CD14-positive monocyte (primary cell): Measurements from ENCODE around the gene CA11. TPM values are rescaled to one million over a fixed set of nuclear protein-coding genes. Genes with fewer than 3 reads are reported as not detected.

Experiments
- DNase-seq, 3 donors: peaks; one replicate each; pipeline ENCODE4 v3.0.0-alpha.2; 2011 to 2022
- H2AFZ ChIP-seq: 2 replicates; pipeline ENCODE4 v1.6.0; 2012; ENCODE audit warnings: mild to moderate bottlenecking, low read depth, low read length, inconsistent platforms; ENCODE audit not compliant: insufficient read depth, poor library complexity, severe bottlenecking
- H3K27ac ChIP-seq, 2 donors: 1 replicate in 1 of 2; 2 replicates in 1 of 2; pipeline ENCODE4 v1.5.1; 2012 to 2013; ENCODE audit warnings: low read length in 2 of 2, control low read depth in 1 of 2, inconsistent platforms in 1 of 2, low read depth in 1 of 2, mild to moderate bottlenecking in 1 of 2
- H3K27me3 ChIP-seq, 2 donors: one replicate each; pipeline versions ENCODE4 v1.6.0 to v1.6.1; 2011 to 2013; ENCODE audit warnings: low read length in 2 of 2; ENCODE audit not compliant: control insufficient read depth in 2 of 2, insufficient read depth in 2 of 2
- H3K36me3 ChIP-seq, 2 donors: replicated peaks in 1 of 2; 1 replicate in 1 of 2; 2 replicates in 1 of 2; pipeline versions ENCODE4 v1.5.1 to v1.6.1; 2012 to 2013; ENCODE audit warnings: low read length in 2 of 2, control low read depth in 1 of 2, inconsistent platforms in 1 of 2, mild to moderate bottlenecking in 1 of 2; ENCODE audit not compliant: insufficient read depth in 2 of 2, control insufficient read depth in 1 of 2
- H3K4me1 ChIP-seq, 2 donors: 1 replicate in 1 of 2; 2 replicates in 1 of 2; pipeline versions ENCODE4 v1.5.1 to v1.6.1; 2012 to 2013; ENCODE audit warnings: low read length in 2 of 2, control low read depth in 1 of 2, inconsistent platforms in 1 of 2, mild to moderate bottlenecking in 1 of 2, moderate library complexity in 1 of 2; ENCODE audit not compliant: insufficient read depth in 2 of 2, control insufficient read depth in 1 of 2
- H3K4me2 ChIP-seq: replicated peaks from 2 replicates; pipeline ENCODE3; 2012; ENCODE audit warnings: low read length, moderate library complexity, mild to moderate bottlenecking; ENCODE audit not compliant: poor library complexity, severe bottlenecking; ENCODE audit errors: extremely low read depth
- H3K4me3 ChIP-seq, 3 experiments: fragments of 200-600 bp in 1 of 3; sonication (generic) in 1 of 3; replicated peaks in 1 of 3; 1 replicate in 2 of 3; 2 replicates in 1 of 3; pipeline ENCODE4 v1.5.1; 2011 to 2013; ENCODE audit warnings: low read length in 3 of 3, mild to moderate bottlenecking in 3 of 3, control low read depth in 2 of 3, low read depth in 2 of 3, inconsistent platforms in 1 of 3, moderate library complexity in 1 of 3
- H3K79me2 ChIP-seq: 2 replicates; pipeline ENCODE4 v1.6.0; 2012; ENCODE audit warnings: mild to moderate bottlenecking, control low read depth, inconsistent platforms, low read length, moderate library complexity; ENCODE audit not compliant: insufficient read depth
- H3K9ac ChIP-seq: 2 replicates; pipeline ENCODE4 v1.6.0; 2017; ENCODE audit warnings: low read length, mild to moderate bottlenecking; ENCODE audit not compliant: insufficient read depth, poor library complexity, severe bottlenecking
- H3K9me3 ChIP-seq, 2 donors: replicated peaks in 1 of 2; 1 replicate in 1 of 2; 2 replicates in 1 of 2; pipeline versions ENCODE4 v1.5.1 to v1.6.1; 2012 to 2013; ENCODE audit warnings: low read length in 2 of 2, control low read depth in 1 of 2; ENCODE audit not compliant: control insufficient read depth in 1 of 2, insufficient read depth in 1 of 2
- H4K20me1 ChIP-seq: 2 replicates; pipeline ENCODE4 v1.6.0; 2012; ENCODE audit warnings: mild to moderate bottlenecking, low read length, control low read depth, moderate library complexity; ENCODE audit not compliant: insufficient read depth
- H3K27ac Mint-ChIP-seq, 7 donors: one replicate each; pipeline ENCODE4 v1.8.0; 2020; ENCODE audit warnings: mild to moderate bottlenecking in 7 of 7, mixed read lengths in 7 of 7, moderate library complexity in 6 of 7, inconsistent platforms in 2 of 7
- H3K27me3 Mint-ChIP-seq, 3 donors: one replicate each; pipeline ENCODE4 v1.8.0; 2021 to 2022; ENCODE audit warnings: low read depth in 3 of 3, mild to moderate bottlenecking in 3 of 3, mixed read lengths in 3 of 3, moderate library complexity in 3 of 3, inconsistent platforms in 1 of 3
- H3K36me3 Mint-ChIP-seq, 2 donors: one replicate each; pipeline ENCODE4 v1.8.0; 2020; ENCODE audit warnings: mixed read lengths in 2 of 2, inconsistent platforms in 1 of 2, mild to moderate bottlenecking in 1 of 2
- H3K4me1 Mint-ChIP-seq: one replicate; pipeline ENCODE4 v1.8.0; 2020; ENCODE audit warnings: mild to moderate bottlenecking, mixed read lengths
- H3K4me3 Mint-ChIP-seq, 2 donors: one replicate each; pipeline ENCODE4 v1.8.0; 2020; ENCODE audit warnings: mild to moderate bottlenecking in 2 of 2, mixed read lengths in 2 of 2, moderate library complexity in 1 of 2
- H3K9me3 Mint-ChIP-seq, 7 donors: one replicate each; pipeline ENCODE4 v1.8.0; 2020 to 2022; ENCODE audit warnings: mixed read lengths in 7 of 7, mild to moderate bottlenecking in 6 of 7, moderate library complexity in 6 of 7, inconsistent platforms in 2 of 7
- CTCF ChIP-seq: fragments of 200-600 bp; IDR thresholded peaks from one replicate; pipeline ENCODE4 v1.8.0; 2022; ENCODE audit warnings: antibody characterized with exemption, mild to moderate bottlenecking
- WGBS: methylation state at CpG from one replicate; pipeline ENCODE4 v1.1.5; 2013; ENCODE audit warnings: missing lambda C conversion rate; ENCODE audit not compliant: insufficient coverage; 5-methylcytosine and 5-hydroxymethylcytosine counted together
- intact Hi-C, 2 donors: fragments of 100-400 bp; cut with micrococcal nuclease; formaldehyde crosslinking; loops; one replicate each; pipeline versions ENCODE4 v1.15.0 to v1.15.1; 2023
- polyA plus RNA-seq, 3 donors: library from polyadenylated mRNA; depleted of rRNA in 1 of 3; unstranded in 2 of 3; stranded (reverse) in 1 of 3; fragments of 300-500 nt in 2 of 3; fragments of >200 nt in 1 of 3; fragmentation: Illumina TruSeq in 2 of 3; gene quantifications; 1 replicate in 2 of 3; 2 replicates in 1 of 3; pipeline ENCODE4 v1.2.3, GENCODE V29; 2012 to 2021

Gene CA11
- polyA plus RNA-seq, 3 donors: 1.1 to 4.9 (median 1.8) TPM

- Histone ChIP-seq H3K4me2 (no peak overlapping the region), H3K79me2 (peaks cover 8% of the 10 kb centered on the region), H3K27ac (no peak overlapping the region), H3K9ac (no peak overlapping the region), H4K20me1 (no peaks in the 10 kb centered on the region), H3K9me3 (no peaks in the 10 kb centered on the region), H3K36me3 (no peaks in the 10 kb centered on the region), H3K4me1 (peaks cover 33 to 54% of the 10 kb centered on the region in 2 donors), H2AFZ (no peak overlapping the region), H3K4me3 (no peak overlapping the region), H3K27me3 (peaks cover 0 to 10% of the 10 kb centered on the region in 2 donors)
- Mint-ChIP-seq H3K4me1 (peaks cover 41% of the 10 kb centered on the region), H3K27me3 (peaks cover 11 to 29% (median 26%) of the 10 kb centered on the region in 3 donors), H3K36me3 (peaks cover 3 to 5% of the 10 kb centered on the region in 2 donors), H3K9me3 (peaks cover 0 to 5% (median 3%) of the 10 kb centered on the region in 7 donors), H3K4me3 (no peak overlapping the region), H3K27ac (no peak overlapping the region)
- TF ChIP-seq CTCF: no peak
- intact Hi-C loops: loop anchor here in 1 of 2 donors (5.0 to 10.0 kb wide), 3 partner anchors 35 to 193 kb away; partner anchors contain the start of genes HSD17B14 and MAMSTR
- WGBS: 80% methylated on average over 1 of the region's 2 CpGs
- no peak for DNase-seq
These were observed 4.1 kb downstream of the CA11 start for GRCh38 chr19:48641850-48642249.

GRCh38 chr19:48639483-48640375, 6.3 kb downstream of the CA11 start:
- Histone ChIP-seq H3K27ac (peak overlapping the region; percentile 95 to 96), H3K9ac (no peak overlapping the region), H2AFZ (no peak overlapping the region), H3K4me1 (peaks cover 24 to 54% of the 10 kb centered on the region in 2 donors), H4K20me1 (peaks cover 4% of the 10 kb centered on the region), H3K36me3 (no peaks in the 10 kb centered on the region), H3K79me2 (peaks cover 27% of the 10 kb centered on the region), H3K9me3 (no peaks in the 10 kb centered on the region), H3K4me2 (no peak overlapping the region), H3K27me3 (no peaks in the 10 kb centered on the region), H3K4me3 (no peak overlapping the region)
- Mint-ChIP-seq H3K4me1 (peaks cover 34% of the 10 kb centered on the region), H3K27me3 (peaks cover 3 to 12% (median 11%) of the 10 kb centered on the region in 3 donors), H3K27ac (peak overlapping the region in 6 of 7 donors; percentile 53 to 99 (median 97)), H3K36me3 (peaks cover 3 to 5% of the 10 kb centered on the region in 2 donors), H3K4me3 (peak overlapping the region; percentile 59 to 73), H3K9me3 (peaks cover 0 to 3% (median 2%) of the 10 kb centered on the region in 7 donors)
- TF ChIP-seq CTCF: no peak
- intact Hi-C loops: loop anchor here (5.0 to 10.0 kb wide), 6 partner anchors 38 to 328 kb away; partner anchors contain the start of genes FTL (in 2 of the 2), EMP3 (in 1 of the 2), HSD17B14 (in 1 of the 2) and MAMSTR (in 1 of the 2)
- DNase-seq: peak in 1 of 3 donors; percentile 16
- 91% methylated on average over 16 of the region's 33 CpGs for WGBS
